GM18508 (cell line): ENCODE results near the gene KLF5.
"Not testable (repeated sequence)": the region's sequence is repeated elsewhere in the genome, so short reads cannot be mapped to it uniquely, and the experiment has no call there.

Source experiments
- ATAC-seq: cut with Tn5 transposase; IDR thresholded peaks from one replicate; pipeline ENCODE4 v1.9.1; 2021; ENCODE audit warnings: moderate number of reproducible peaks; ENCODE audit not compliant: insufficient read depth, unreplicated experiment

Gene KLF5

DNA sequence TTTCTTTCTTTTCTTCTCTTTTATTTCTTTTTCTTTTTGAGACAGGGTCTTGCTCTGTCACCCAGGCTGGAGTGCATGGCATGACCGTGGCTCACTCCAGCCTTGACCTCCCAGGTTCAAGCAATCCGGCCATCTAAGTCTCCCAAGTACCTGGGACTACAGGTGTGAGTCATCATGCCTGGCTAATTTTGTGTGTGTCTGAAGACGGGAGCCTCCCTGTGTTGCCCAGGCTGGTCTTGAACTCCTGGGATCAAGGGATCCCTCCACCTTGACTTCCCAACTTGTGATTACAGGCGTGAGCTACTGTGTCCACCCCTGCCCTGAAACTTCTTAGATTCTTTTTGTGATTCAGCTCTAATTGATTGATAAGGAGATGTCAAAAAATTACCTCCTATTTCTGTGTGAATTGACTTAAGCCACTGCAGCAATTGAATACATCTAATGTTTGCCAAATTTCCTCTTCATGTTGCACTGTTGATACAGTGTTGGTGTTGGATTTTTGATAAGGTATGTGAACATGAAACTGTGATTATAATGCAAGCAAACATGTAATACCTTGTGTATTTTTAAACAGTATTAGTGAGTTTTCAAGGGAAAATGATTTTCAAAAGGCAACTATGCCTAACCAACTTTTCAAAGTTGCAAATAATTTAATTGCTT, 22.6 kb downstream of the KLF5 start:
- no peak for ATAC-seq

DNA sequence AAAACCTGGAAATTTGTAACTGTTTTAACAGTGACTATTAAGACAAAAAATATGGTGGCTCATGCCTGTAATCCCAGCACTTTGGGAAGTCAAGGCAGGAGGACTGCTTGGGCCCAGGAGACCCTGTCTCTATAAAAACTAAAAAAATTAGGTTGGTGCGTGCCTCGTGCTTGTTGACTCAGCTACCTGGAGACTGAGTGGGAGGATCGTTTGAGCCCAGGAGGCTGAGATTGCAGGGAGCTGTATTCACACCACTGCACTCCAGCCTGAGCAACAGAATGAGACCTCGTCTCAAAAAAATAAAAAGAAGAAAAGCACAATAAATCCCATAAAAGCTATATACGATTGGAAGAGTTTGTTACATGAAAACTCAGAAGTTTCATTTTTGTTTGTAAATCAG, 23.7 kb downstream of the KLF5 start:
- ATAC-seq = no peak

- no peak for ATAC-seq
Observed at GRCh38 chr13:73082895-73083294, 24.1 kb downstream of the KLF5 start.

GRCh38 chr13:73088332-73088935, 29.6 kb downstream of the KLF5 start:
- no peak for ATAC-seq

DNA sequence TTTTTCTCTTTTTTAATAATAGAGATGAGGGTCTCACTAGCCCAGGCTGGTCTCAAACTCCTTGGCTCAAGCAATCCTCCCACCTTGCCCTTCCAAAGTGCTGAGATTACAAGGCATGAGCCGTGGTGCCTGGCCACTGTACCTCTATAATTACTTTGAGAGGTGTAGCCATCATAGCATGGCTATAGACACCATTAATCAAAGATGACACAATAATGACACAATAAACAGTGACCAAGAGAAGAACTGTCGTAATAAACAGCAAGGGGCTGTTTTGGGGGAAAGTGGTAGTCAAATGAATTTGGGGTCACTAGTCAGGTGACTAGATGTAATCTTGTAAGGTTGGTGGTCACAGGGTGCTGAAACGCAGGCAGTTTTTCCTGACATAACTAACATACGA, 30.4 kb downstream of the KLF5 start:
- no peak for ATAC-seq

GRCh38 chr13:73090116-73090822, 31.5 kb downstream of the KLF5 start:
- ATAC-seq = no peak

DNA sequence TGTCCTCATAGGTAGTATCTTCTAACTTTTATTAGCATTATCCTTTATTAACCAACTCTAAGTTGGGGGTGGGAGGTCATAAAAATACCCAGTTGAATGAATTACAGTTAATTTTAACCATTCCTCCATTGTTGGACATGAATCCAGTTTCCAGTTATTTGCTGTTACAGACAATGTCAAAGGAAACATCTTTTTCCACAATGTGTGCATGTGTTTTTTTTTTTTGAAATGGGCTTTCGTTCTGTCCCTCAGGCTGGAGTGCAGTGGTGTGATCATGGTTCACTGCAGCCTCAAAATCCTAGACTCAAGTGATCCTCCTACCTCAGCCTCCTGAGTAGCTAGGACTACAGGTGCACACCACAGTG, 32.0 kb downstream of the KLF5 start:
- no peak for ATAC-seq

DNA sequence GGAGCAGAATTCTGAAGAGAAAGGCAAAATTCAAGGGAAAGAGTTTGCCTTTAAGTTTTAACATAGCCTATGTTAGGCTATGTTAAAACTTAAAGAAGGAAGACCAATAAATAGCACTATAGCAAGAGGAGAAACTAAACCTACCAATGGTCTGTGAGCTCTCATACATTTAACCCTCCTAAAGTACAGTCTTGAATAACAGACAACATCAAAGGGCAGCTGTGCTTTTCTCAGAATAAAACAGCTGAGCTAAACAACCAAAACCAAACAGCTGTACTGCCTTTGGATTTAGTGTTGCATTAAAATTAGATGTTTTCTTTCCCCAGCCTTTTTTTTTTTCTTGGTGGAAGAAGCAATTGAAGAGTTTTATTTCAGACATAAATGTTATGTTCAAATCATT, 34.0 kb downstream of the KLF5 start:
- ATAC-seq = no peak

GRCh38 chr13:73096173-73096572, 37.4 kb downstream of the KLF5 start:
- no peak for ATAC-seq

- no peak for ATAC-seq
Observed at GRCh38 chr13:73096638-73097037, 37.8 kb downstream of the KLF5 start.

DNA sequence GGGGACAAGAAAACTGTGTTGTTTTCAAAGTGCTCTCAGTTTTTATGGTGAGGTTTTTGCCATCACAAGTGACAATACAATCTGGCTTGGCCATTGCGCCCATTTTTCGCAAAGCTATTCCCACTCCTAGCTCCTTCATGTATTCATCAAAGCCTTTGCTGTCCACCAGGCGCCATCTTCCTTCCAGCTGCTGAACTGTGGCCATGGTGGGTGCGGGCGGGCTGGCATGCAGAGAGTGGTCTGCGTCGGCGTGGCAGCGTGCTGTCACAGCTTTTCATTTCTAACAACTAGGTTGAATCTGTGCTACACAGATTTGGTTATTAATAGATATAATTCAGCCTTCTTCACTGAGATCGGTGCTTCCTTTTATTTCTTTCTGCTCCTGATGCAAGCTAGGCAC, 42.0 kb downstream of the KLF5 start:
- ATAC-seq = not testable (repeated sequence)

DNA sequence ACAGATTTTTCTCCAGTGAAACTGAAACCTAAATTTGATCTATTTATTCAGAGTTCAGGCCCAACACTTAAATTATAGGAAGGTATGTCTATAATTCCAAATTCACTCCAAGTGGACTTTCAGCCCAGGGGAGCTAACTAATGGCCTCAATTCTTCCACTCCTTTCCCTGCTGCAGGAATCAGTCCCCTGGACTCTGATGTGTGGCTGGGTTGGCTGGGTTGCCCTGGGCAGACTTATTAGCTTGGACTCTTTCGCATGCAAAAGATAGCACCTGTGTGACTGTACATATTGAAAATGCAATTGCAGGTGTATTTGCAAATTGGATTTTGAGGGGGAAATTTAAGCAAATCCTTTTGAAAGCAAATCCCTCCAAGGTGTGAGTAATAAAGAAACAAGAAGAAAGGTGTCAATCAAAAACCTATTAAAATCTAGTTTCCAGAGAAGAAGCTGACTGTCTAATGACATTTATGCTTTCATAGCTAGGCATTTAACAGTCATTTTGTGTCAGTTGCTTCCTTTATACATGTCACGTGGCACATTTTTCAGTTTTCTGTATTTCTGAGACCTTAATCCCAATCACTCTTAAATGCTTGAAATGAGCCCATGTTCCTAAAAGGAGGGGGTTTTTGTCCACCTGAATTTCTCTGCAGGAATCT, 42.7 kb downstream of the KLF5 start:
- ATAC-seq = no peak

- ATAC-seq = no peak
Observed at GRCh38 chr13:73103238-73103637, 44.4 kb downstream of the KLF5 start.

DNA sequence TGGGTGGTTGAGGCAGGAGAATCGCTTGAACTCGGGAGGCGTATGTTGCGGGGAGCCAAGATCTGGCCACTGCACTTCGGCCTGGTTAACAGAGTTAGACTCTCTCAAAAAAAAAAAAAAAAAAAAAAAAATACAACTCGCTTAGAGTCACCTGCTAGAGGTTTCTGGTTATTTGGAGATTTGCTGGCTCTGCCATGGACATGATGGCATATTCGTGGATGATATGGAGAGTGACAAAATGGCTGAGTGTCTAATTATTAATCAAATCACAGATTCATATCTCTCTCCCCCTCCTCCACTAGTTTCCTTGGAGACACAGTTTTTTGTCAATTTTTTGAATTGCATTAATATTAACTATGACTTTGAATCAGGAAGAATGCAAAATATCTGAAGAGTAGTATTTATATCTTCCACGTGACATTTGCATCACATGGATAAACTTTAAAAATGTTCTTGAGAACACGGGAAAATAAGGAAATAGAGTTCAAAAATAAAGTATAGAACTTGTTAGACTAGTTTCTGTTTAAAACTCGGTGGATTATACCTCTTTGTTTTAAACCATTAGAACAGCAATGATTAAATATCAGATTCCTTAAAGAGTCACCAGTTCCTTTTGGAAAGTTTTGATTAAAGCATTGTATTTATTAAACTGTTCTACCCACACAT, 47.8 kb downstream of the KLF5 start:
- ATAC-seq = no peak

DNA sequence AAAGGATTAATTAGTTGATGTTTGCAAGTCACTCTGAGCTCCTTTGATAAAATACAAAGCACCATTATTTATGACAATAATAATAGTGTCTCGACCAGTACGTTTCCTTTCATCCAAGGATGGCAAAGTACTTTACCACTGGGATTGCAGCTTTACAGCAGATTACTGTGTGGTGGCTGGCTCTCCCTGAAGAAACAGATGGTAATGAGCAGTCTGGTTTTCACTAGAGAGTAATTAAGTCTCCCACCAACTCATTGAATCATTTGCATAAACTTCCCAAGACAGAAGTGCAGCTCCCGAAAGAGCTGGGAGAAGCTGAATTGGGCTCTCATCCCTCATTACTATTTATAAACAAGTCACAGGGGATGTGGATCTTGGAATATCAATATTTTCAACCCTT, 48.7 kb downstream of the KLF5 start:
- no peak for ATAC-seq

GRCh38 chr13:73107970-73108369, 49.2 kb downstream of the KLF5 start:
- no peak for ATAC-seq

GRCh38 chr13:73109288-73109899, 50.6 kb downstream of the KLF5 start:
- no peak for ATAC-seq

- no peak for ATAC-seq
Observed at GRCh38 chr13:73109969-73110368, 51.2 kb downstream of the KLF5 start.

DNA sequence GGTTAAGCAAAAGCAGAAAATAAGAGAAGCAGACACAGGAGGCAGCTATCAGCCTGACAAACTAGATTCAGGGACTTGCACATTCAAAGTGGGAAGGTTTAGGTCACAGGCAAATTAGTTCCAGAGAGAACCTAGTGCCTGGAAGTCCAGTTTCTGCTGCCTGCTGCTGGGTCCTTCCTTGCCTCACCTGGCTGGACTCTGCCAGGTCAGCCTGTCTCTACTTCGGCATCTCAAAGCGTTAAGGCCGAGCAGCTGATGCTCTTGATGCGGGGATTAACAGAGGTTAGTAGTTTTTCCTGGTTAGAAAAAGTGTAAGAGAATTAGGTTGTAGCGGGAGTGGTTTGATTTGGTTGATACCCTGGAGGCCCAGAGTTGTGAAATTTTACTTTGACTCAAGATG, 52.0 kb downstream of the KLF5 start:
- ATAC-seq = no peak

DNA sequence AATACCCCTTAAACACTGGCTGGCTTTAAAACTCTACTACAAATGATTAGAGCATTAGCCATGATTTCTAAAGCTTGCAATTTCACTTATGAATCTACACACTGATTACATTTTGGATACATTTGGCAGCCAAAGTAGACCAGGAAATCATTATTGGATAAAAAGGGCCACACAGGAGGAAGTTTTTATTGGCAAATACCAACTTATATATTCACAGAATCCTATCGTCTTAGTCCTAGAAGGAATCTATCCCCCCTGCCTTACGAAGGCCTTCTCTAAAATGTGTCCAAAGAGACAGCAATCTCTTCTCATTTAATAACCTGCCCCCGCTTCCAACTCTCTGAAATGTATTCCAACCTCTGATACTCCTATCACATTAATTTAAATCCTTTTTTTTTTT, 52.5 kb downstream of the KLF5 start:
- no peak for ATAC-seq
